Measurements from ENCODE around the gene LACTBL1.
A peak's percentile ranks its signal among the peaks of the same experiment; 100 is the strongest.
"Not testable (repeated sequence)": the region's sequence is repeated elsewhere in the genome, so short reads cannot be mapped to it uniquely, and the experiment has no call there.

The LACTBL1 gene

GRCh38 chr1:23018661-23019093 is 46.0 kb upstream of the LACTBL1 start:
- DNase-seq, result no peak
- no peak for TF ChIP-seq CTCF (IDR thresholded peaks at IDR 0.05; ENCODE audit: low read depth, low read length, missing control alignments)
- H3K36me3 ChIP-seq (replicated peaks), result peaks cover 3% of the 10 kb centered on the region
- H3K4me3 ChIP-seq (ENCODE audit: low read depth, low read length), result peak overlapping the region; percentile 94
- in situ Hi-C loops (cut with HindIII; ENCODE audit: low pct_ligation_motif_present, low sequenced_read_pairs), result no loop called here
- H3K27me3 ChIP-seq (replicated peaks), result no peaks in the 10 kb centered on the region
- H3K27ac ChIP-seq, result peak overlapping the region; percentile 91

GRCh38 chr1:23013657-23014056 is 41.0 kb upstream of the LACTBL1 start:
- in situ Hi-C loops (cut with HindIII; ENCODE audit: low pct_ligation_motif_present, low sequenced_read_pairs), result no loop called here
- Histone ChIP-seq H3K4me3 (ENCODE audit: low read depth, low read length) (no peak overlapping the region), H3K27me3 (replicated peaks) (no peaks in the 10 kb centered on the region), H3K27ac (no peak overlapping the region), H3K36me3 (replicated peaks) (no peaks in the 10 kb centered on the region)
- no peak for DNase-seq
- TF ChIP-seq CTCF (IDR thresholded peaks at IDR 0.05; ENCODE audit: low read depth, low read length, missing control alignments), result no peak

- H3K27me3 ChIP-seq (replicated peaks); H3K27ac ChIP-seq; DNase-seq; H3K36me3 ChIP-seq (replicated peaks); in situ Hi-C loops (cut with HindIII; ENCODE audit: low pct_ligation_motif_present, low sequenced_read_pairs); H3K4me3 ChIP-seq (ENCODE audit: low read depth, low read length): not testable (repeated sequence)
Observed at GRCh38 chr1:23010025-23010424, 37.4 kb upstream of the LACTBL1 start.

GRCh38 chr1:23008901-23009300 is 36.2 kb upstream of the LACTBL1 start:
- Histone ChIP-seq H3K36me3 (replicated peaks) (no peaks in the 10 kb centered on the region), H3K4me3 (ENCODE audit: low read depth, low read length) (no peak overlapping the region), H3K27ac (no peak overlapping the region), H3K27me3 (replicated peaks) (no peaks in the 10 kb centered on the region)
- no peak for TF ChIP-seq CTCF (IDR thresholded peaks at IDR 0.05; ENCODE audit: low read depth, low read length, missing control alignments)
- in situ Hi-C loops (cut with HindIII; ENCODE audit: low pct_ligation_motif_present, low sequenced_read_pairs), result no loop called here
- DNase-seq, result no peak

- in situ Hi-C loops (cut with HindIII; ENCODE audit: low pct_ligation_motif_present, low sequenced_read_pairs), result no loop called here
Observed at GRCh38 chr1:23007106-23007505, 34.4 kb upstream of the LACTBL1 start.

GRCh38 chr1:23004769-23005168 is 32.1 kb upstream of the LACTBL1 start:
- H3K27ac ChIP-seq; H3K36me3 ChIP-seq (replicated peaks); in situ Hi-C loops (cut with HindIII; ENCODE audit: low pct_ligation_motif_present, low sequenced_read_pairs); DNase-seq; H3K27me3 ChIP-seq (replicated peaks); H3K4me3 ChIP-seq (ENCODE audit: low read depth, low read length): not testable (repeated sequence)

More at GRCh38 chr1:23007106-23007505, 34.4 kb upstream of the LACTBL1 start:
- H3K36me3 ChIP-seq (replicated peaks), result no peaks in the 10 kb centered on the region
- TF ChIP-seq CTCF (IDR thresholded peaks at IDR 0.05; ENCODE audit: low read depth, low read length, missing control alignments), result no peak
- H3K27me3 ChIP-seq (replicated peaks), result no peaks in the 10 kb centered on the region
- H3K27ac ChIP-seq, result no peak overlapping the region
- no peak overlapping the region for H3K4me3 ChIP-seq (ENCODE audit: low read depth, low read length)
- no peak for DNase-seq

- Histone ChIP-seq H3K27ac (no peak overlapping the region), H3K4me3 (ENCODE audit: low read depth, low read length) (no peak overlapping the region), H3K36me3 (replicated peaks) (no peaks in the 10 kb centered on the region), H3K27me3 (replicated peaks) (no peaks in the 10 kb centered on the region)
- no peak for DNase-seq
- in situ Hi-C loops (cut with HindIII; ENCODE audit: low pct_ligation_motif_present, low sequenced_read_pairs), result no loop called here
- no peak for TF ChIP-seq CTCF (IDR thresholded peaks at IDR 0.05; ENCODE audit: low read depth, low read length, missing control alignments)
Observed at GRCh38 chr1:23004112-23004511, 31.4 kb upstream of the LACTBL1 start.

- H3K36me3 ChIP-seq (replicated peaks); H3K27ac ChIP-seq; H3K4me3 ChIP-seq (ENCODE audit: low read depth, low read length); DNase-seq; in situ Hi-C loops (cut with HindIII; ENCODE audit: low pct_ligation_motif_present, low sequenced_read_pairs); H3K27me3 ChIP-seq (replicated peaks): not testable (repeated sequence)
Observed at GRCh38 chr1:23002218-23002617, 29.6 kb upstream of the LACTBL1 start.

GRCh38 chr1:23000133-23000532 is 27.5 kb upstream of the LACTBL1 start:
- H3K27me3 ChIP-seq (replicated peaks); in situ Hi-C loops (cut with HindIII; ENCODE audit: low pct_ligation_motif_present, low sequenced_read_pairs); H3K4me3 ChIP-seq (ENCODE audit: low read depth, low read length); H3K36me3 ChIP-seq (replicated peaks); H3K27ac ChIP-seq; DNase-seq: not testable (repeated sequence)

GRCh38 chr1:22997528-22997927 is 24.9 kb upstream of the LACTBL1 start:
- H3K27ac ChIP-seq; H3K4me3 ChIP-seq (ENCODE audit: low read depth, low read length); H3K36me3 ChIP-seq (replicated peaks); H3K27me3 ChIP-seq (replicated peaks); DNase-seq; in situ Hi-C loops (cut with HindIII; ENCODE audit: low pct_ligation_motif_present, low sequenced_read_pairs): not testable (repeated sequence)

Data from brain microvascular endothelial cell (primary cell).